ENCODE data around the gene IQCH. TPM values are rescaled to one million over a fixed set of nuclear protein-coding genes. Genes with fewer than 3 reads are reported as not detected.

Gene IQCH
- total RNA-seq, 1 experiment from 2014 or later = 4.5 TPM

DNA sequence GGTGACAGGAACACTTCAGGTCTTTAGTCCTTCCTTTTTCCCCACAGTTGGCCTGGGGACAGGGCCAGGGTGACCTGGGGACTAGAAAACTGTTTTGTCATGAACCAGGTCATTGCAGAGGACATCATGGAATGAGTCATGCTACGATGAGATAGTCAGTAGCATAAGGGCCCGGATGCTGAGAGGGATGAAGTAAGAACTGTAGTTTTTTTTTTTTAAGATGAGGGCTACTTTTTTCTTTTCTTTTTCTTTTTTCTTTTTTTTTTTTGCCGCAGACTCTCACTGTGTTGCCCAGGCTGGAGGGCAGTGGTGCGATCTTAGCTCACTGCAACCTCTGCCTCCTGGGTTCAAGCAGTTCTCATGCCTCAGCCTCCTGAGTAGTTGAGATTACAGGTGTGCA, 295.9 kb downstream of the IQCH start:
- H3K27ac ChIP-seq = no peak overlapping the region
- H3K4me3 ChIP-seq = no peak overlapping the region
- H3K27me3 ChIP-seq (replicated peaks) = no peaks in the 10 kb centered on the region
- no peaks in the 10 kb centered on the region for H3K9me3 ChIP-seq (replicated peaks)
- DNase-seq (ENCODE audit: low read depth in 1 of 2, low spot score in 2 of 2) = no peak
- H3K4me1 ChIP-seq (replicated peaks) = no peaks in the 10 kb centered on the region
- H3K36me3 ChIP-seq = peaks cover 9% of the 10 kb centered on the region; the same call in 1 of the 2 replicates

DNA sequence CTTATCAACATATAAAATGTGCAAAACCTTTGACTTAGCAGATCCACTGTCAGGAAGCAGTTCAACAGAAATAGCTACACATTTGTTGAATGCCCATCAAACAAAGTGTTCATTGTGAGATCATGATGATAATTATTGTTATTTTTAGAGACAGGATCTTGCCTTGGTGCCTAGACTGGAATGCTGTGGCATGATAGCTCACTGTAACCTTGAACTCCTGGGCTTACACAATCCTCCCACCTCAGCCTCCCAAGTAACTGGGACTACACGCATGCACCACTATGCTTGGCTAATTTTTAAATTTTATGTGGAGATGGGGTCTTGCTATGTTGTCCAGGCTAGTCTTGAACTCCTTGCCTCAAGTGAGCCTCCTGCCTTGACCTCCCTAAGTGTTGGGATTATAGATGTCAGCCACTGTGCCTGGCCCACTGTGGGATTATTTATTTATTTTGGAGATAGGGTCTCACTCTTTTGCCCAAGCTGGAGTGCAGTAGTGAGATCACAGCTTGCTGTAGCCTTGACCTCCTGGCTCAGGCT, 296.7 kb downstream of the IQCH start:
- H3K4me3 ChIP-seq = no peak overlapping the region
- no peaks in the 10 kb centered on the region for H3K4me1 ChIP-seq (replicated peaks)
- no peaks in the 10 kb centered on the region for H3K27me3 ChIP-seq (replicated peaks)
- no peak overlapping the region for H3K27ac ChIP-seq
- no peaks in the 10 kb centered on the region for H3K9me3 ChIP-seq (replicated peaks)
- H3K36me3 ChIP-seq = peaks cover 9% of the 10 kb centered on the region; the same call in 1 of the 2 replicates
- DNase-seq (ENCODE audit: low read depth in 1 of 2, low spot score in 2 of 2) = no peak

Other genes with a start within 250 kb of the IQCH start
- gene SMAD3, start 189.2 kb upstream of the IQCH start, total RNA-seq (2014; rRNA removed; shearing (Covaris generic)) = 19.5 and 22.0 TPM in 2 replicates
- 59.1 and 80.8 TPM in 2 replicates for gene AAGAB, start 125 bp upstream of the IQCH start, total RNA-seq (2014; rRNA removed; shearing (Covaris generic))